Loucy (cell line): ENCODE data around the gene MAGEL2.
A peak's percentile ranks its signal among the peaks of the same experiment; 100 is the strongest.

Source experiments
- H2AFZ ChIP-seq: fragments of 200-600 bp; sonication (generic); 2 replicates; pipeline ENCODE4 v1.6.0; 2016; ENCODE audit warnings: antibody characterized with exemption, mild to moderate bottlenecking, low read length, moderate library complexity
- H3F3A ChIP-seq: fragments of 200-600 bp; 2 replicates; pipeline ENCODE4 v1.6.0; 2016; ENCODE audit warnings: antibody characterized with exemption, low read depth, mild to moderate bottlenecking
- H3K27me3 ChIP-seq: fragments of 200-600 bp; sonication (generic); 2 replicates; pipeline ENCODE4 v1.6.1; 2014; ENCODE audit warnings: low read length, mild to moderate bottlenecking; ENCODE audit not compliant: insufficient read depth, poor library complexity, severe bottlenecking
- H3K36me3 ChIP-seq: fragments of 200-600 bp; sonication (generic); 2 replicates; pipeline ENCODE4 v1.6.1; 2016; ENCODE audit warnings: low read length; ENCODE audit not compliant: insufficient read depth
- H3K4me1 ChIP-seq: fragments of 200-600 bp; sonication (generic); 2 replicates; pipeline ENCODE4 v1.5.1; 2014; ENCODE audit warnings: low read length, mild to moderate bottlenecking; ENCODE audit not compliant: insufficient read depth, poor library complexity, severe bottlenecking
- H3K4me2 ChIP-seq: fragments of 200-600 bp; sonication (generic); 2 replicates; pipeline ENCODE4 v1.6.0; 2014; ENCODE audit warnings: antibody characterized with exemption, low read length, low read depth, mild to moderate bottlenecking; ENCODE audit not compliant: poor library complexity, severe bottlenecking
- H3K4me3 ChIP-seq: fragments of 200-600 bp; sonication (generic); 2 replicates; pipeline ENCODE4 v1.5.1; 2014; ENCODE audit warnings: low read length, mild to moderate bottlenecking, mixed read lengths; ENCODE audit not compliant: poor library complexity, severe bottlenecking
- H3K79me2 ChIP-seq: fragments of 200-600 bp; sonication (generic); 2 replicates; pipeline ENCODE4 v1.6.1; 2014; ENCODE audit warnings: low read length; ENCODE audit not compliant: insufficient read depth
- H3K9ac ChIP-seq: fragments of 200-600 bp; sonication (generic); 2 replicates; pipeline ENCODE4 v1.6.0; 2014; ENCODE audit warnings: mild to moderate bottlenecking, low read depth, low read length, moderate library complexity; ENCODE audit not compliant: poor library complexity, severe bottlenecking
- H3K9me2 ChIP-seq: fragments of 200-600 bp; sonication (generic); replicated peaks from 2 replicates; pipeline ENCODE4 v1.6.1; 2016; ENCODE audit warnings: low read depth, low read length, mixed read lengths
- H3K9me3 ChIP-seq: fragments of 200-600 bp; sonication (generic); 2 replicates; pipeline ENCODE4 v1.6.1; 2014; ENCODE audit warnings: mild to moderate bottlenecking, antibody characterized with exemption, low read length, low read depth; ENCODE audit not compliant: insufficient read depth
- H4K20me1 ChIP-seq: fragments of 200-600 bp; sonication (generic); 2 replicates; pipeline ENCODE4 v1.6.0; 2014; ENCODE audit warnings: antibody characterized with exemption, low read length, mild to moderate bottlenecking; ENCODE audit not compliant: insufficient read depth, poor library complexity, severe bottlenecking
- EZH2phosphoT487 ChIP-seq: fragments of 200-600 bp; IDR thresholded peaks from 2 replicates; pipeline ENCODE4 v1.6.1; 2018; ENCODE audit warnings: antibody characterized with exemption, mild to moderate bottlenecking, moderate library complexity, borderline replicate concordance
- TF ChIP-seq, protein P1 (sequence below): fragments of 200-600 bp; sonication (generic); conservative IDR thresholded peaks from 2 replicates; pipeline ENCODE4 v1.5.1; 2014; ENCODE audit warnings: mild to moderate bottlenecking, antibody characterized with exemption, low read length

MAGEL2 gene

GRCh38 chr15:23647421-23648370 is at the start of gene MAGEL2:
Gene MAGEL2 (minus strand): TSS chr15:23647867. CDS start chr15:23647742, 125 bp downstream.
- no peaks in the 10 kb centered on the region for H3K4me1 ChIP-seq
- peak within 1 kb of the TSS; percentile 58 for H3K4me2 ChIP-seq
- H4K20me1 ChIP-seq: no peaks in the 10 kb centered on the region
- peak within 1 kb of the TSS; percentile 70 for H3K4me3 ChIP-seq
- no peaks in the 10 kb centered on the region for H3K9me3 ChIP-seq
- no peaks in the 10 kb centered on the region for H3K9me2 ChIP-seq
- no peaks in the 10 kb centered on the region for H3F3A ChIP-seq
- H3K79me2 ChIP-seq: no peaks in the 10 kb centered on the region
- no peak for TF ChIP-seq EZH2phosphoT487
- TF ChIP-seq, protein P1, sequence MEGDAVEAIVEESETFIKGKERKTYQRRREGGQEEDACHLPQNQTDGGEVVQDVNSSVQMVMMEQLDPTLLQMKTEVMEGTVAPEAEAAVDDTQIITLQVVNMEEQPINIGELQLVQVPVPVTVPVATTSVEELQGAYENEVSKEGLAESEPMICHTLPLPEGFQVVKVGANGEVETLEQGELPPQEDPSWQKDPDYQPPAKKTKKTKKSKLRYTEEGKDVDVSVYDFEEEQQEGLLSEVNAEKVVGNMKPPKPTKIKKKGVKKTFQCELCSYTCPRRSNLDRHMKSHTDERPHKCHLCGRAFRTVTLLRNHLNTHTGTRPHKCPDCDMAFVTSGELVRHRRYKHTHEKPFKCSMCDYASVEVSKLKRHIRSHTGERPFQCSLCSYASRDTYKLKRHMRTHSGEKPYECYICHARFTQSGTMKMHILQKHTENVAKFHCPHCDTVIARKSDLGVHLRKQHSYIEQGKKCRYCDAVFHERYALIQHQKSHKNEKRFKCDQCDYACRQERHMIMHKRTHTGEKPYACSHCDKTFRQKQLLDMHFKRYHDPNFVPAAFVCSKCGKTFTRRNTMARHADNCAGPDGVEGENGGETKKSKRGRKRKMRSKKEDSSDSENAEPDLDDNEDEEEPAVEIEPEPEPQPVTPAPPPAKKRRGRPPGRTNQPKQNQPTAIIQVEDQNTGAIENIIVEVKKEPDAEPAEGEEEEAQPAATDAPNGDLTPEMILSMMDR: no peak
- H2AFZ ChIP-seq: peak within 1 kb of the TSS; percentile 77
- H3K36me3 ChIP-seq: no peaks in the 10 kb centered on the region
- H3K27me3 ChIP-seq: no peaks in the 10 kb centered on the region
- peak within 1 kb of the TSS; percentile 55 for H3K9ac ChIP-seq

DNA sequence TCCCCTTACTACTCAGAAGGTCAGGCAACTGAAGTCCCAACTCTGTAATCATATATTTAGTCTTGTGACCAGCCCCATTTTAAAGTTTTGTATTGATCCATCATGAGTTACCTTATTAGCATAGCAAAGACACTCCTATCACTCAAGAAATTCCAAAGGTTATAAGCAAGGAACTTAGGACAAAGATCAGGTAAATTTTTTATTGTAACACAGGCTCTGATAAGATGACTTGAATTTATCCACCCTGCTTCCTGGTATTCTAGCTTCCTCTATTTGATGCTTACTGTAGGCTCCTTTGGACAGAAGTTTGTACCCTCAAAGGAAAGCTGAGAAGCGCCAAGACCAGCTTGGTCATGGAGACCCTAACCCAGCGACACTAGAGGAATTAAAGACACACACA is 47.6 kb upstream of the MAGEL2 start:
- TF ChIP-seq, protein P1: no peak
- TF ChIP-seq EZH2phosphoT487: no peak
- H4K20me1 ChIP-seq: no peaks in the 10 kb centered on the region
- H3K4me2 ChIP-seq: no peak overlapping the region
- no peaks in the 10 kb centered on the region for H3K9me2 ChIP-seq
- no peak overlapping the region for H3K9ac ChIP-seq
- no peaks in the 10 kb centered on the region for H3K27me3 ChIP-seq
- no peaks in the 10 kb centered on the region for H3F3A ChIP-seq
- no peaks in the 10 kb centered on the region for H3K9me3 ChIP-seq
- no peaks in the 10 kb centered on the region for H3K36me3 ChIP-seq
- H3K4me1 ChIP-seq: no peaks in the 10 kb centered on the region
- H3K4me3 ChIP-seq: no peak overlapping the region
- no peaks in the 10 kb centered on the region for H3K79me2 ChIP-seq
- H2AFZ ChIP-seq: no peak overlapping the region

GRCh38 chr15:23694592-23694991 is 46.9 kb upstream of the MAGEL2 start:
- Histone ChIP-seq H3K4me1 (no peaks in the 10 kb centered on the region), H3F3A (no peaks in the 10 kb centered on the region), H3K4me3 (no peak overlapping the region), H3K9me3 (0 out of 2 replicates have a peak, but pooled peaks cover 2% of the 10 kb centered on the region), H3K79me2 (no peaks in the 10 kb centered on the region), H3K9me2 (no peaks in the 10 kb centered on the region), H3K4me2 (no peak overlapping the region), H3K27me3 (no peaks in the 10 kb centered on the region), H4K20me1 (no peaks in the 10 kb centered on the region), H2AFZ (no peak overlapping the region), H3K36me3 (no peaks in the 10 kb centered on the region), H3K9ac (no peak overlapping the region)
- TF ChIP-seq, protein P1: no peak
- no peak for TF ChIP-seq EZH2phosphoT487
